ENCODE results near the gene FGF22.
"Not testable (repeated sequence)": the region's sequence is repeated elsewhere in the genome, so short reads cannot be mapped to it uniquely, and the experiment has no call there.

Gene FGF22

DNA sequence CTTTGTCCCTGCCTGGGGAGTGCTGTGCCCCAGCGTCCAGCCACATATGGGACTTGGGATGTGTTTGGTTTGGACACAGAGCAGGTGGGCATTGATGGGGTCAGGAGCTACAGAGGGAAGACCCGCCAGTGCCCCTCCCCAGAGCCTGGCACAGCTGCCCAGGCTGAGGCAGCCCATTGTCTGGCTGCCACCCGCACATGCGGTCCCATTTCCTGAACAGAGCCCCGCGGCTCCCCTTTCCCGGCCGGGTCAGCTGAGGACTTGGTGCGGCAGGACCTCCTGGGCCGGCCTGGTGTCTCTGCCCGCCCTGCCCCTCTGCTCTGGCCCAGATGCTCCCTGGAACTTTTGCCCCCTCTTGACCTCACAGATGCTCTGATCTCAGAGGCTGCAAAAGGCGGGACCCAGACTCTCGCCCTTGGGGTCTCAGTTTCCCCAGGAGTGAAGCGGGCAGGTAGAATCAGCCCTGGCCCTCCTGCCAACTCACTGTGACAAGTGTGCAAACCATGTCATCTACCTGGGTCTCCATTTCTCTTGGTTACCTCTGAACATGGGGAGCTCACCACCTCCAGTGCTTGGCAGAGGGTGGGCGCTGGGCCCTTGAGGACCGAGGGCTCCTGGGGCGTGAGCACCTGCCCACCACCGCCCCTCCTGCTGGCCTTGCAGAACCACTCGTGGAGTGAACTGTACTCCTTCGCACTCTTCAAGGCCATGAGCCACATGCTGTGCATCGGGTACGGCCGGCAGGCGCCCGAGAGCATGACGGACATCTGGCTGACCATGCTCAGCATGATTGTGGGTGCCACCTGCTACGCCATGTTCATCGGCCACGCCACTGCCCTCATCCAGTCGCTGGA, 32.2 kb upstream of the FGF22 start:
- DNase-seq (ENCODE audit: low read depth), result no peak

DNA sequence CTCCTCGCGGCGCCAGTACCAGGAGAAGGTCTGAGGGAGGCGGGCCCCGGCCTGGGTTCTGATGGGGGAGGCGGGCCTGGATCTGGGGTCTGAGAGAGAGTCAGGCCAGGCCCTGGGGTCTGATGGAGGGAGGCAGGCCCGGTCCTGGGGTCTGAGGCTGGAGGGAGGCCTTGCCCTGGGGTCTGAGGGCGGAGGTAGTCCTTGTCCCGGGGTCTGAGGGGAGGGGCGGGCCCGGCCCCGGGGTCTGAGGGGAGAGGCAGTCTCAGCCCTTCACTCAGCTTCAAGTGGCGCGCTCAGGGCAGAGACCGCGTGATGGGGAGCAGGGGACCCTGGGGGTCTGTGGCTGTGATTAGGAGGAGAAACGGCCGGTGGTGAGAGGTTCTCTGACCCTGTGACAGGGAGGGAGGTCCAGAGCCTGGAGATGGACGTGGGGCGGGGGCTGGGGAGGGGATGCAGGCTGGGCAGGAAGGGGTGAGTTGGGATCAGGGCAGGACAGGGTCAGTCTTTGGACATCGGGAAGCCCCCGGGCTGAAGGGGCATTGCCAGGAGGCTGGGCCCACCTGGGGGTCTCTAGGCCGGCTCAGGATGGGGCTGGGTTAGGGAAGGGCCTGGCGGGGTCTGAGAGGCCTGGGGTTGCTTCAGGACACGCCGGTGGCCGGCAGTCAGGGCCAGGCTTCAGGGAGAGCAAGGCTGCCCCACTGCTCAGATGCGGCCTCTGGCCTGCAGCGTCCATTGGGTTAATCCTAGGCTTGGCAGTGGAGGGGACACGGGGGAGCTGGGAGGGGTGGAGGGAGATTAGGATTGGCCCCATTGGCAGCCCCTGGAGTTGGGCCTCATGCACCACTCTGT, 31.3 kb upstream of the FGF22 start:
- DNase-seq (ENCODE audit: low read depth), result no peak

DNA sequence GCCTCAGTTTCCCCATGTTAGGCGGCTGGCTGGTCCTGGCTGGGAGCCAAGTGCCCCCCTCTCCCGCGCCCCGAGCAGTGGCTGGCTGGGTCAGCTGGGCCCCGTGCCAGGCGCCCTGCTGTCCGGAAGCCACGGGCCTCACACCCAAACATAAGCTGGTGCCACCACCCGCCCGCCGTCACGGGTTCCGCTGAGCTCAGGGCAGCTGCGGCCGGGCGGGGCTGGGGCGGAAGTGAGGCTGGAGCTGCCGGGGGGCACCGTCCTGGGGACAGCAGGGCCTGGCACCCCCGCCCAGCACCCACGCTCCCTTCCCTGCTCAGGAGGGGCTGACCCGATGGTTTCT, 30.7 kb upstream of the FGF22 start:
- DNase-seq (ENCODE audit: low read depth), result no peak

DNA sequence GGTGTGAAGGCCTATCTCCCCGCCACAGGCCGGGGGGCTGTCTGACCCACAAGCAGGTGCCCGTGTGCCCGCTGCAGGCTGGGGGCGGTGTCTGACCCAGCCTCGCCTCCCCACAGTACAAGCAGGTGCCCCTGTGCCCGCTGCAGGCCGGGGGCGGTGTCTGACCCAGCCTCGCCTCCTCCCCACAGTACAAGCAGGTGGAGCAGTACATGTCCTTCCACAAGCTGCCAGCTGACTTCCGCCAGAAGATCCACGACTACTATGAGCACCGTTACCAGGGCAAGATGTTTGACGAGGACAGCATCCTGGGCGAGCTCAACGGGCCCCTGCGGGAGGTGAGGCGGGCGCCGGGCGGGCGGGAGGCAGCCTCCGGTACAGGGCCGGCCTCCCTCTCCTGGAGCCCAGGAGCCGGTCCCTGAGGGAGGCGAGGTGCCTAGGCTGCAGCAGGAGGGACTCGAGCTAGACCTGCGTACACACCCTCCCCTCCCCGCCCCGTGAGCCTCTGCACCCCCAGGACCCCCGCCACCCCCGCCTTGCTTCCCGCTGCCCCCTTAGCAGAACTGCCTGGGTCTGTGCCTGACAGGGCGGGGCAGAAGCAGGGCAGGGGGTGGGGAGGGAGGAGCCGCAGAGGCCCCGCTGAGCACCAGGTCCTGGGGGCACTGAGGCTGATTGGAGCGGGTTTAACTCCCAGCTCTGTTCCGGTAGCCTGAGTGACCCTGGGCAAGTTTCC, 29.4 kb upstream of the FGF22 start:
- DNase-seq (ENCODE audit: low read depth), result no peak

DNA sequence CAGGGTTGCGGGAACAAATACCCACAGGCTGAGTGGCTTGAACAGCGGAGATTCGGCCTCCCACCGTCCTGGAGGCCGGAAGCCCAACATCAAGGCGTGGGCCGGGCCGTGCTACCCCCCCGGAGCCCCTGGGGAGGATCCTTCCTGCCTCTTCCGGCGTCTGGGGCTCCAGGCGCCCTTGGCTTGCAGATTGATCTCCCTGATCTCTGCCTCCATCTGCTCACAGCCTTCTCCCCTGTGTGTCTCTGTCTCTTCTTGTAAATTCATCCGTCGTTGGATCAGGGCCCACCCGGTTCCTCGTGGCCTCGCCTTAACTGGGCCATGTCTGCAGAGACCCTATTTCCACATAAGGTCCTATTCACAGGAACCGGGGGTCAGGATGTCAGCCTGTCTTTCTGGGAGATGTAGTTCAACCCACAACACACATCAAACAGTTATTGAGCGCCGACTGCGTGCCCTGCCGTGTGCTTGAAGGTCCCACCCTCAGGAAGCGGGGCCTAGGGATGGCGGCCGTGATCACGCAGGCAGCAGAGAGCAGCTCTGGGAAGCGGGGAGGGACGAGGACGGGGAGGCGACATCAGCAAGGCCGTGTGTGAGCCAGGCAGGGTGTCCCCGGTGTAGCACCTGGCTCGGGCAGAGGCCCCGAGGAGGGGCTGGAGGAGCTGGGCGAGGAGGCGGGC, 28.7 kb upstream of the FGF22 start:
- DNase-seq (ENCODE audit: low read depth), result peak; percentile 86

DNA sequence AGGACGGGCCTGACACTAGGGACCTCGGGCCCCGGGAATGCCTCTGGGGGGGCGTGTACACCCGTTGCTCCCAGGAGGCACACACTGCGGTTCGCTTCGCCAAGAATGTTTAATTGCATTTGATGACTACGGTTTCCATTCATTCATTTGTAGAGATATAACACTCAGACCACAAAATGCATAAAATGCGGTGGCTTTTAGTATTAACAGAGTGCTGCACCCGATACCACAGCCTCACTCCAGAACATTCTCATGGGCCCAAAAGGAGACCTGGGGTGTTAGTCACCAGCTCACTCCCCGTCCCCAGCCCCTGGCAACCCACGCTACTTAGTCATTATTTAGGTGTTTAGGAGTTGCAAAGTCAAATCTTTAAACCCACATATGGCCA, 28.2 kb upstream of the FGF22 start:
- peak; percentile 99 for DNase-seq (ENCODE audit: low read depth)

DNA sequence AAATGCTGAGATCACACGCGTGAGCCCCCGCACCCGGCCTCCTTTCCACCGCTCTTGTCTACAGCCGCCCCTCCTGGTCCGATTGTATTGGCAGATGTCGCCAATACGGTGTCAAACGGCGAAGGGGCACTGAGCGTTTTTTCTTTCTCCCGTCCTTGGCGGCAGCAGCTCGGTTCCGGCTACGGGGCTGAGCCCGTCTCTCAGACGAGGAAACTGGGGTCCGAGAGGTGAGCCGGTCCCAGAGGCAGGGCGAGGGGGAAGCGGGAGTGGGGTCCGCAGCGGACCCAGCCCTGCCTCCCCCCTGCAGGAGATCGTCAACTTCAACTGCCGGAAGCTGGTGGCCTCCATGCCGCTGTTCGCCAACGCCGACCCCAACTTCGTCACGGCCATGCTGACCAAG, 26.7 kb upstream of the FGF22 start:
- no peak for DNase-seq (ENCODE audit: low read depth)

DNA sequence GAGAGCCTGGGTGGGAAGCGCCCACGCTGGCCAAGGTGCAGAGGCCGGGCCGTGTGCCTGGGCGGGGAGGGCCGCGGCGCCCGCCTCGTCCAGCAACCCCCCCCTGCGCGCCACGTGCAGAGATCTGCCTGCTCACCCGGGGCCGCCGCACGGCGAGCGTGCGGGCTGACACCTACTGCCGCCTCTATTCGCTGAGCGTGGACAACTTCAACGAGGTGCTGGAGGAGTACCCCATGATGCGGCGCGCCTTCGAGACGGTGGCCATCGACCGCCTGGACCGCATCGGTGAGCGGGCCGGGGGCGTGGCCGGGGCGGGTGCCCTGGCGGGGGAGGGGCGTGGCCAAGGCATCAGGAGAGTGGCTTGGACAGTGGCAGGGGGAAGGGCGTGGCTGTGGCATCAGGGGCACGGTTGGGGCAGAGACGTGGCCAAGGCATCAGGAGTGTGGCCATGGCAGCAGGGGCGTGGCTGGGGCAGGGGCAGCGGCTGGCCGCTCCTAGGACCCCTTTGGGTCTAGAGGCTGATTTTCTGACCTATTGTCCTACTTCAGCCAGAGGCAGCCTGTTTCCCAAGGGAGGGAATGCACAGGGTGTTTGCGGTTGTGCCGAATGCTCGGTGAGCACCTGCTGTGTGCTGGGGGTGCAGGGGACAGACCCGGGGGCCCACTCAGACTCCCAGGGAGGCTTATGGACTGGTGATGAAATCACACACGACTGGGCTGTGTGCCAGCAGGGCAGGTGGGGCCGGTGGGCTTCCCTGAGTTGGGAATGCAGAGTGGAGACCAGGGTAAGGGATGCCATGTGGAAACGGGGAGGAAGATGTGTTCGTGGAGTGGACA, 25.7 kb upstream of the FGF22 start:
- no peak for DNase-seq (ENCODE audit: low read depth)

DNA sequence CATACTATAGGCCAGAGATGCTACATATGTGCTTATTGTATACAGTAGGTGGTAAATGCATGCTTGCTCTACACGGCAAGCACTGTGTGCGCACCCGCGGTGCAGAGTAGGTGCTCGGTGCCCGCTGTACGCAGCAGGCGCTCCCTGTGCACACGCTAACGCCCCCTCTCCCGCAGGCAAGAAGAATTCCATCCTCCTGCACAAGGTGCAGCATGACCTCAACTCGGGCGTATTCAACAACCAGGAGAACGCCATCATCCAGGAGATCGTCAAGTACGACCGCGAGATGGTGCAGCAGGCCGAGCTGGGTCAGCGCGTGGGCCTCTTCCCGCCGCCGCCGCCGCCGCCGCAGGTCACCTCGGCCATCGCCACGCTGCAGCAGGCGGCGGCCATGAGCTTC, 24.1 kb upstream of the FGF22 start:
- no peak for DNase-seq (ENCODE audit: low read depth)

DNA sequence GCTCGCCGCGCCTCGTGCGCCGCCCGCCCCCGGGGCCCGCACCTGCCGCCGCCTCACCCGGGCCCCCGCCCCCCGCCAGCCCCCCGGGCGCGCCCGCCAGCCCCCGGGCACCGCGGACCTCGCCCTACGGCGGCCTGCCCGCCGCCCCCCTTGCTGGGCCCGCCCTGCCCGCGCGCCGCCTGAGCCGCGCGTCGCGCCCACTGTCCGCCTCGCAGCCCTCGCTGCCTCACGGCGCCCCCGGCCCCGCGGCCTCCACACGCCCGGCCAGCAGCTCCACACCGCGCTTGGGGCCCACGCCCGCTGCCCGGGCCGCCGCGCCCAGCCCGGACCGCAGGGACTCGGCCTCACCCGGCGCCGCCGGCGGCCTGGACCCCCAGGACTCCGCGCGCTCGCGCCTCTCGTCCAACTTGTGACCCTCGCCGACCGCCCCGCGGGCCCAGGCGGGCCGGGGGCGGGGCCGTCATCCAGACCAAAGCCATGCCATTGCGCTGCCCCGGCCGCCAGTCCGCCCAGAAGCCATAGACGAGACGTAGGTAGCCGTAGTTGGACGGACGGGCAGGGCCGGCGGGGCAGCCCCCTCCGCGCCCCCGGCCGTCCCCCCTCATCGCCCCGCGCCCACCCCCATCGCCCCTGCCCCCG, 23.5 kb upstream of the FGF22 start:
- DNase-seq (ENCODE audit: low read depth), result no peak

DNA sequence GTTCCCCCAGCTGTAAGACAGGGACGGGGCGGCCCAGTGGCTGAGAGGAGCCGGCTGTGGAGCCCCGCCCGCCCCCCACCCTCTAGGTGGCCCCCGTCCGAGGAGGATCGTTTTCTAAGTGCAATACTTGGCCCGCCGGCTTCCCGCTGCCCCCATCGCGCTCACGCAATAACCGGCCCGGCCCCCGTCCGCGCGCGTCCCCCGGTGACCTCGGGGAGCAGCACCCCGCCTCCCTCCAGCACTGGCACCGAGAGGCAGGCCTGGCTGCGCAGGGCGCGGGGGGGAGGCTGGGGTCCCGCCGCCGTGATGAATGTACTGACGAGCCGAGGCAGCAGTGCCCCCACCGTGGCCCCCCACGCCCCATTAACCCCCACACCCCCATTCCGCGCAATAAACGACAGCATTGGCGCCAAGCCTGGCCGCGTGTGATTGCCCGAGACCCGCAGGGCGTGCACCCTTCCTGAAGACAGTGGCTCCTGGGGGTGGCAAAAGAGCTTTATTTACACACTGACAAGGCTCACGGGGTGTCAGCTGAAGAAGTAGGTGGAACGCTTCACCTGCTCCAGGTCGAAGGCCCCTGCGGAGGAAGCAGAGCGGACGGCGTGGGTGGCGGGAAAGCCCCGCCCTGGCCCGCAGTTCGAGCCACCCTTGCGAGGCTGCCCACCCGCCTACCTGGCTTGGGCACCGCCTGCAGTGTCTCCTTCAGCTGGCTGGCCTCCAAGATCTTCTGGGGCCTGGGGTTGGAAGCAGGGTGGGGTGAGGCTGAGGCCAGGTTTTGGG, 22.7 kb upstream of the FGF22 start:
- no peak for DNase-seq (ENCODE audit: low read depth)

DNA sequence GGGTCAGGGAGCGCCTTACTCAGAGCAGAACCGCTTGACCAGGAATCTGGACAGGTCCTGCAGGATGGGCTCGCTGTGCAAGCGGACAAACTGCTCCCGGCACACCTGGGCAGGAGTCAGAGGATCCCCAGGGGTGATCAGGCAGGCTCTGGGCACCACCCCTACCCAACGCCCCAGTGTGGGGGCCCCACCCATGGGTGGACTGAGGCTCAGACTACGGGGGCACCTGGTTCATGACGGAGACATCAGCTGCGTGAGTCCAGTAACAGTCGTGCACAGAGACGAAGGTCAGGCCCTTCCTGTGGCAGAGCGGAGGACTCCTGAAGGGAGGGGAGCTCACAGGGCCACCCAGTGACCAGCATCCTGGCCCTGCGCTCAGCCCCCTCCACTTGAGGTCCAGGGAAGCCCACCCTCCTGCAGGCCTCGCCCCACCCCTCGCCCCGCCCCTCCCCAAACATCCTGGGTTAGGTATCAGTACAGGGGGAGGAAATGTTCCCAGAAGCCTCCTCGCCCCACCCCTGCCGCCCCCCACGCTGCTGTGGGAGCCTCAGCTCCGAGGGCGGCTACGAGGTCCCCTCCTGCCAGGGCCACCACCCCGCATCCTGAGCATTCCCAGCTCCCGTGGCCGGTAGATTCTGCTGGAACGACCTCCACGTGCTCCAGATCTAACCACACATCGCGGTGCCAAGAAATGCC, 22.0 kb upstream of the FGF22 start:
- no peak for DNase-seq (ENCODE audit: low read depth)

DNA sequence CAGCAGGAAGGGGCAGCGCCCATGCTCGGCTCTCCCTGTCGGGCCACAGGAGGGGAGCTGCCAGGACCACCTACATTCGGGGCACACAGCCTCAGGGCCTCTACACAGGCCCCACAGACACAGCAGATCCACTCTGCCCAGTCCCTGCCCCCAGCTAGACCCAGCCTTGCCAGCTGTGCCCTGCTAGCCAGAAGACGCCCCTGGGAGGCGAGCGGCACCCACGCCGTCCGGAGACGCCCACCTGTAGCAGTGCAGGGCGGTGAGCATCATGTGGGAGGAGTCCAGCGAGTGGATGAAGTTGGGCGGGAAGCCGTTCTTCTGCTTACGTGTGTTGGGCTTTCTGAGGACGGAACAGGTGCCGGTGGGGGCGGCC, 21.4 kb upstream of the FGF22 start:
- no peak for DNase-seq (ENCODE audit: low read depth)

DNA sequence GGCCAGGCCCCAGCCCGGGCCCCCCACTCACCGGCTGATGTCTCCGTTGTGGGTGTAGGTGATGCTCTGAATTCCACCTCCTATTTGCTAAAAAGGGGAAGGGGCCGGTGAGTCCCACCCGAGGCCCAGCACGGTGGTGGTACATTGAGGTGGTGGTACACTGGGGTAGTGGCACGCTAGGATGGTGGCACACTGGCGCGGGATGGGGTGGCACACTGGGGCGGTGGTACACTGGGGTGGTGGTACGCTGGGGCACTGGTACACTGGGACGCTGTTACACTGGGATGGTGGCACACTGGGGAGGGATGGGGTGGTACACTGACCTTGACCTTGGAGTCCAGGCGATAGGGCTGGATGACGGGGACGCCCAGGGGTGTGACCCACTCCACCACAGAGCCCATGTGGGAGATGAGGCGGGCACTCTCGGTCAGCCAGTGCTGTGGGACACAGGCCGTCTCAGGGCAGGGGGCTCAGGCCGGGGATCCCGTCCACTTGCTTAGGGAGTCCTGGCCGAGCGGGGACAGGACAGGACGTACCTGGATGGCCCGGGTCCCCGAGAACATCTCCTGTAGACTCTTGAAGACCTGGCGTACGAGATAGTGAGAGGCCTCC, 20.9 kb upstream of the FGF22 start:
- no peak for DNase-seq (ENCODE audit: low read depth)

DNA sequence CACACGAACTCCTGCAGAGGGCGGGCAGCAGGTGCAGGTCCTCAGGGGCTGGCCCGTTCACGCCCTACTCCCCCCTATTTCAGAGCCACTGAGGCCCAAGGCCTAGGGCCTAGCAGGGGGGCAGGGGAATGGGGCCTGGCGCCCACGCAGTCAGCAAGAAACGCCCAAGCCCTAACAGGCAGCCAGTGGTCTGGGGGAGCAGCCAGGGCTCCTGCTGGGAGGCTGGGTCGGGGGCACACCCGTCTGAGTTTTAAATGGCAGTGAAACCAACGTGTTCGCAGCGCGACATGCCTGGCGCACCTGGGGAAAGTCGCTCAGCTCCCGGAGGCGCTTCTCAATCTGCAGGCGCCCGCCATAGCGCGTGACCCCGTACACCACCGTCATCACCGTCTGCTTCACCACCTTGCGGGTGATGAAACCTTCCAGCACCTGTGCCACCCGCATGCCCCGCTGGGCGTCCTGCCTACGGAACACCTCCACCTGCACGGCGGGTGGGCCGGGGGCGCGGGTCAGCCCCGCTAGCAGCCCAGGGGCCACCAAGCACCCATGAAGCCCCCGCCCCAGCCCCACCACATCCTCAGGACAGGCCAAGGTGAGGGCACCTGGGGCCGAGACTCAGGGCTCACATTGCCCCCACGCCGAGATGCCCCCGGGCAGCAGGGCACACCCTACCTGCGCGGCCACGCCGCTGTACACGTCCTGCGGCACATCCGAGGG, 20.2 kb upstream of the FGF22 start:
- no peak for DNase-seq (ENCODE audit: low read depth)

DNA sequence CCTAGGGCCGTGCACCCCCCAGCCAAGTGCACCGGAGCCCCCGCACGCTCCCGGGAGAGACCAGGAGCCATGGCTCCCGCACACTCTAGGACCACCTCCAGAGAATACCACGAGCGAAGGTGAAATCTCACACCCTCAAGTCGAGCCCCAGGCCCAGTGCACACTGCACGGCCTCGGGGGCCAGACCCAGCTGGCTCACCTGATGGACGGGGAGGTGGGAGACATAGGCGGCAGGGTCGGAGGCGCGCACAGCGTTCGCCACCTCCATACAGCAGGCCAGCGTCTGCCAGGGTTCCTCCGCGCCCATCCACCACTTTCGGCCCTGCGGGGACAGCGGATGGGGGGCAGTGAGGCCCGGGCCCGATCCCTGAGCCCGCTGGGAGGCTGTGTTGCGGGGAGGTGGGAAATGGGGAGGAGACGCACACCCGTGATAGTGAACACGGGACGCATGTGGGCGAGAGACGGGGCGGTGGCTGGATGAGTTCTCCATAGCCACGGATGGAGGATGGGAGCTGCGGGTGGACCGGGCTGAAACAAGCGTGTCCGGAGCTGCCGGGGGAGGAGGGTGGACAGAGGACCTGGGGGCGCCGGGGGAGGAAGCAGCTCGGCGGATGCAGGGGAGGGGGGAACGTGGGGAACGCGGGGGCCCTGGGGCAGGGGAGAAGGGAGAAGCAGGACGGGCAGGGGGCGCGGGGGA, 19.4 kb upstream of the FGF22 start:
- DNase-seq (ENCODE audit: low read depth), result no peak

DNA sequence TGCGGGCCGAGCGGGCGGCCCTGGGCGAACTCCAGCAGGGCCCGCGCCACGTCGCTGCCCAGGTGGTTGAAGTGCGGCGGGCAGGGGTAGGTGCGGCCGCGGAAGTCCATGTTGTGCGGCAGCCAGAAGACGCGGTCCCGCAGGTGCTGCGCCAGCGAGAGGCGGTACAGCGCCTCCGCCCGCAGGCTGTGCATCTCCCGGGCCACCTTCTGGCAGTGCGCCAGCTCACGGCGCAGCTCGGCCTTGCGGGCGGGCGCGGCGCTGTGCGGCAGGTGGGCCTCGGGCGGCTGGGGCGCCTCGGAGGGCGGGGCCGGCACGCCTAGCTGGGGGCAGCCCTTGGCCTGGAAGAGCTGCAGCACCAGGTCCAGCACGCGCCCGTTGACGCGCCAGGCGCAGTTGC, 18.5 kb upstream of the FGF22 start:
- not testable (repeated sequence) for DNase-seq (ENCODE audit: low read depth)

DNA sequence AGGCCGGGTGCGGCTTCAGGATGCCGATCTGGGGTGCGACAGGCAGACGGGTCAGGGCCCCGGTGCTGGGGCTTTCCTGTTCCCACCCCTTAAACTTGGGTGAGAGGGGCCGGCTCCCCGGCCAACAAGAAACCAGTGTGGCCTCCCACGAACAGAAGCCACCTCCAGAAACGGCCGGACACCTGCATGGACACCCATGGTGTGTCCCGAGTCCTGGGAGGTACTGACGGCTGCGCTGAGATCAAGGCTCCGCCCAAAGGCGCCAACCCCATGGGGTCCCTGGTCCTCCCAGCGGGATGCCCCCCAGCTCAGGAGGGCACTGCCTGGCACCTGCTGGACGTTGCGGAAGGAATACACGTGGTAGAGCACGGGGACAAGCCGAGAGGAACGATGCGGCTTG, 17.9 kb upstream of the FGF22 start:
- DNase-seq (ENCODE audit: low read depth), result no peak
